PC-3 (cell line): Measurements from ENCODE around the gene AGR3.

ENCODE experiments used
- EZH2 ChIP-seq: fragments of 300-600 bp; sonication (generic); IDR thresholded peaks from one replicate; pipeline ENCODE4 v1.6.1; 2017; ENCODE audit warnings: antibody characterized with exemption, mild to moderate bottlenecking, low read length; ENCODE audit not compliant: unreplicated experiment
- TF ChIP-seq, protein P1 (sequence below): fragments of 300-600 bp; sonication (generic); conservative IDR thresholded peaks from 2 replicates; pipeline ENCODE4 v1.5.1; 2017; ENCODE audit warnings: antibody characterized with exemption, low read depth, mild to moderate bottlenecking, low read length

DNA sequence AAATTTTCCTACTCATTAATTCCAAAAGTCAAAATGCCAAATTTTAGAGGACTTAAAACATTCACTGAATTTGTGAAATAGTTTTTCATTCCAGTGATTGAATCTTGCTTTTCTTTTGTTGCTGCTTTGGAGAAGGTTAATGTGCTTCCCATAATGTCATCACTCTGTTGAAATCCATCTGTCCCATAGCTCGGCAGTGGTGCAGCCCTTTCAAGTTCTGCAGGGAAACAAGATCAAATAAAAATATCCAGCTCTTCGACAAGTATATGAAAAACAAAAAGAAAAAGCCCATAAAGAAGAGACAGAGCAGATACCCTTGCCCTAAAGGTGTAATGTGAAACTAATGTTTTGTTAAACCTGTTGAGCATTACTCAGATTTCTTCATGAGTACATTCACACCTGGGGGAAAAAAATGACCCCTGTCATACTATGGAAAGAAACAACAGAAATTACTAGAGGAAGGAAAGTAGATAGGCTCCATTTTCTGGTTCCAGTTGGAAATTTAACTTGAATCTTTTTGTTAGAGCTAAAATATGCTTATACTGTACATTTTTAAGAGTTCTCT, 35.1 kb downstream of the AGR3 start:
- TF ChIP-seq, protein P1, sequence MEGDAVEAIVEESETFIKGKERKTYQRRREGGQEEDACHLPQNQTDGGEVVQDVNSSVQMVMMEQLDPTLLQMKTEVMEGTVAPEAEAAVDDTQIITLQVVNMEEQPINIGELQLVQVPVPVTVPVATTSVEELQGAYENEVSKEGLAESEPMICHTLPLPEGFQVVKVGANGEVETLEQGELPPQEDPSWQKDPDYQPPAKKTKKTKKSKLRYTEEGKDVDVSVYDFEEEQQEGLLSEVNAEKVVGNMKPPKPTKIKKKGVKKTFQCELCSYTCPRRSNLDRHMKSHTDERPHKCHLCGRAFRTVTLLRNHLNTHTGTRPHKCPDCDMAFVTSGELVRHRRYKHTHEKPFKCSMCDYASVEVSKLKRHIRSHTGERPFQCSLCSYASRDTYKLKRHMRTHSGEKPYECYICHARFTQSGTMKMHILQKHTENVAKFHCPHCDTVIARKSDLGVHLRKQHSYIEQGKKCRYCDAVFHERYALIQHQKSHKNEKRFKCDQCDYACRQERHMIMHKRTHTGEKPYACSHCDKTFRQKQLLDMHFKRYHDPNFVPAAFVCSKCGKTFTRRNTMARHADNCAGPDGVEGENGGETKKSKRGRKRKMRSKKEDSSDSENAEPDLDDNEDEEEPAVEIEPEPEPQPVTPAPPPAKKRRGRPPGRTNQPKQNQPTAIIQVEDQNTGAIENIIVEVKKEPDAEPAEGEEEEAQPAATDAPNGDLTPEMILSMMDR, result no peak
- no peak for TF ChIP-seq EZH2
